ENCODE results near the gene TSC22D1.

The TSC22D1 gene

DNA sequence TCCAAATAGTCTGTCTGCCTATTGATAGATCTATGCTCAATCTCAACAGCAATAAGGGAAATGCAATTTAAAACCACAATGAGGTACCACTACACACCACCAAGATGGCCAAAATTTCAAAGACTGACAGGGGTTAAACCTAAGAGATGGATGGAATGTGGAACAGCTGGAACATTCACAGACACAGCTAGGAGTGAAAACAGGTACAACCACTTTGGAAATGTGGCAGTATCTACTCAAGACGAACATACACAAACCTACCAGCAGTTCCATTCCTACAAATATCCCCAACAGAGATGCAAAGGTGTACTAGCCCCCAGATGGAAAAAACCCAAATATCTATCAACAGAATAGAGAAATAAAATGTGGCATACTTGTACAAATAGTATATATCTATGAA is 86.4 kb downstream of the TSC22D1 start:
- Histone ChIP-seq H3F3A (ENCODE audit: low read depth) (no peaks in the 10 kb centered on the region), H3K9me3 (ENCODE audit: insufficient read depth, low read depth, low read length) (no peaks in the 10 kb centered on the region), H4K20me1 (ENCODE audit: insufficient read depth, low read length, poor library complexity, severe bottlenecking) (no peaks in the 10 kb centered on the region), H3K4me1 (ENCODE audit: insufficient read depth, low read length, poor library complexity, severe bottlenecking) (peaks cover 6% of the 10 kb centered on the region), H3K4me3 (ENCODE audit: low read length, poor library complexity, severe bottlenecking) (no peak overlapping the region), H2AFZ (ENCODE audit: low read length) (no peak overlapping the region), H3K9me2 (replicated peaks; ENCODE audit: low read depth, low read length) (no peaks in the 10 kb centered on the region), H3K79me2 (ENCODE audit: insufficient read depth, low read length) (0 out of 2 replicates have a peak, but pooled peaks cover 5% of the 10 kb centered on the region), H3K9ac (ENCODE audit: low read depth, low read length, poor library complexity, severe bottlenecking) (no peak overlapping the region), H3K36me3 (ENCODE audit: insufficient read depth, low read length) (no peaks in the 10 kb centered on the region), H3K4me2 (ENCODE audit: low read depth, low read length, poor library complexity, severe bottlenecking) (no peak overlapping the region), H3K27me3 (ENCODE audit: insufficient read depth, low read length, poor library complexity, severe bottlenecking) (no peaks in the 10 kb centered on the region)
- no peak for TF ChIP-seq EZH2phosphoT487 (IDR thresholded peaks at IDR 0.05; ENCODE audit: borderline replicate concordance)
- TF ChIP-seq, protein P1, sequence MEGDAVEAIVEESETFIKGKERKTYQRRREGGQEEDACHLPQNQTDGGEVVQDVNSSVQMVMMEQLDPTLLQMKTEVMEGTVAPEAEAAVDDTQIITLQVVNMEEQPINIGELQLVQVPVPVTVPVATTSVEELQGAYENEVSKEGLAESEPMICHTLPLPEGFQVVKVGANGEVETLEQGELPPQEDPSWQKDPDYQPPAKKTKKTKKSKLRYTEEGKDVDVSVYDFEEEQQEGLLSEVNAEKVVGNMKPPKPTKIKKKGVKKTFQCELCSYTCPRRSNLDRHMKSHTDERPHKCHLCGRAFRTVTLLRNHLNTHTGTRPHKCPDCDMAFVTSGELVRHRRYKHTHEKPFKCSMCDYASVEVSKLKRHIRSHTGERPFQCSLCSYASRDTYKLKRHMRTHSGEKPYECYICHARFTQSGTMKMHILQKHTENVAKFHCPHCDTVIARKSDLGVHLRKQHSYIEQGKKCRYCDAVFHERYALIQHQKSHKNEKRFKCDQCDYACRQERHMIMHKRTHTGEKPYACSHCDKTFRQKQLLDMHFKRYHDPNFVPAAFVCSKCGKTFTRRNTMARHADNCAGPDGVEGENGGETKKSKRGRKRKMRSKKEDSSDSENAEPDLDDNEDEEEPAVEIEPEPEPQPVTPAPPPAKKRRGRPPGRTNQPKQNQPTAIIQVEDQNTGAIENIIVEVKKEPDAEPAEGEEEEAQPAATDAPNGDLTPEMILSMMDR (conservative IDR thresholded peaks at IDR 0.05; ENCODE audit: low read length): no peak

- no peak for TF ChIP-seq EZH2phosphoT487 (IDR thresholded peaks at IDR 0.05; ENCODE audit: borderline replicate concordance)
- TF ChIP-seq, protein P1 (conservative IDR thresholded peaks at IDR 0.05; ENCODE audit: low read length): no peak
Measured at GRCh38 chr13:44487989-44488388, 88.1 kb downstream of the TSC22D1 start.

DNA sequence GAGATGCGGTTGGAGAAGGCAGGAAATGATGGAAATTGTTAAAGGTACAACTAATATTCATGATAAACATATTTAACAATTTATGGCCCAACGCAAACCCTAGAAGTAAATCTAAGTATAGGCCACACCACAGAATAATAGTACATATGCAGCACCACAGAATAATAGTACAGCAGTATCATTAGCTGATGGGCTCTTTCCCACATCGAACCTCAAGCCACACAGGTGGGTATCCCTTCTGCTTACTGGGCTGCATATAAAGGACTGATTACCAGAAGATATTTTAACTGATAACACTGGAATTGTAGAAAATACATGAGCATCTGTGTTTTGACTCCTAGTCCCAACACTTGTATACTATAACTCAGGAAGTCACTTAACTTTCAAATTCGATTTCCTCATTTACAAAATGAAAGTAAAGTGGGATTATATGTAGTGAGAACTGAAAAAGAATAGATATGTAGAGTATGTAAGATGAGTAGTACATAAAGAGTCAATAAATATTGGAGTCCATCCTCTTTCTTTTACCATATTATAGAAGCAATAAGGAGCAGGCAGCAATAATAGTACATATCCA is 91.5 kb downstream of the TSC22D1 start:
- no peaks in the 10 kb centered on the region for H3K9me2 ChIP-seq (replicated peaks; ENCODE audit: low read depth, low read length)
- H3K9me3 ChIP-seq (ENCODE audit: insufficient read depth, low read depth, low read length): no peaks in the 10 kb centered on the region
- no peaks in the 10 kb centered on the region for H3K36me3 ChIP-seq (ENCODE audit: insufficient read depth, low read length)
- TF ChIP-seq EZH2phosphoT487 (IDR thresholded peaks at IDR 0.05; ENCODE audit: borderline replicate concordance): no peak
- TF ChIP-seq, protein P1 (conservative IDR thresholded peaks at IDR 0.05; ENCODE audit: low read length): no peak
- no peaks in the 10 kb centered on the region for H3F3A ChIP-seq (ENCODE audit: low read depth)
- peak overlapping the region; percentile 41 for H3K9ac ChIP-seq (ENCODE audit: low read depth, low read length, poor library complexity, severe bottlenecking)
- no peaks in the 10 kb centered on the region for H3K27me3 ChIP-seq (ENCODE audit: insufficient read depth, low read length, poor library complexity, severe bottlenecking)
- peaks cover 10% of the 10 kb centered on the region for H3K4me1 ChIP-seq (ENCODE audit: insufficient read depth, low read length, poor library complexity, severe bottlenecking)
- H3K4me2 ChIP-seq (ENCODE audit: low read depth, low read length, poor library complexity, severe bottlenecking): peak overlapping the region; percentile 69
- H3K79me2 ChIP-seq (ENCODE audit: insufficient read depth, low read length): 0 out of 2 replicates have a peak, but pooled peaks cover 5% of the 10 kb centered on the region
- no peaks in the 10 kb centered on the region for H4K20me1 ChIP-seq (ENCODE audit: insufficient read depth, low read length, poor library complexity, severe bottlenecking)
- H3K4me3 ChIP-seq (ENCODE audit: low read length, poor library complexity, severe bottlenecking): peak overlapping the region; percentile 53
- H2AFZ ChIP-seq (ENCODE audit: low read length): peak overlapping the region; percentile 43; the same call in 1 of the 2 replicates

More at GRCh38 chr13:44487989-44488388, 88.1 kb downstream of the TSC22D1 start:
- Histone ChIP-seq H2AFZ (ENCODE audit: low read length) (no peak overlapping the region), H3K4me2 (ENCODE audit: low read depth, low read length, poor library complexity, severe bottlenecking) (no peak overlapping the region), H3K9me3 (ENCODE audit: insufficient read depth, low read depth, low read length) (no peaks in the 10 kb centered on the region), H3K9ac (ENCODE audit: low read depth, low read length, poor library complexity, severe bottlenecking) (no peak overlapping the region), H3K27me3 (ENCODE audit: insufficient read depth, low read length, poor library complexity, severe bottlenecking) (no peaks in the 10 kb centered on the region), H3K36me3 (ENCODE audit: insufficient read depth, low read length) (no peaks in the 10 kb centered on the region), H3K4me3 (ENCODE audit: low read length, poor library complexity, severe bottlenecking) (no peak overlapping the region), H3K9me2 (replicated peaks; ENCODE audit: low read depth, low read length) (no peaks in the 10 kb centered on the region), H4K20me1 (ENCODE audit: insufficient read depth, low read length, poor library complexity, severe bottlenecking) (no peaks in the 10 kb centered on the region), H3K4me1 (ENCODE audit: insufficient read depth, low read length, poor library complexity, severe bottlenecking) (peaks cover 10% of the 10 kb centered on the region), H3F3A (ENCODE audit: low read depth) (no peaks in the 10 kb centered on the region), H3K79me2 (ENCODE audit: insufficient read depth, low read length) (0 out of 2 replicates have a peak, but pooled peaks cover 5% of the 10 kb centered on the region)
